Mesendoderm (in vitro differentiated cells): Measurements from ENCODE around the gene TMEM128. TPM values are rescaled to one million over a fixed set of nuclear protein-coding genes. Genes with fewer than 3 reads are reported as not detected.

Experiments used
- DNase-seq: peaks from one replicate; pipeline ENCODE4 v3.0.0; 2013
- H2AK5ac ChIP-seq: 2 replicates; pipeline ENCODE4 v1.6.1; 2013; ENCODE audit warnings: low read length, inconsistent platforms
- H2BK120ac ChIP-seq: 2 replicates; pipeline ENCODE4 v1.6.1; 2013; ENCODE audit warnings: low read depth, mild to moderate bottlenecking, low read length, moderate library complexity, mixed read lengths
- H2BK15ac ChIP-seq: replicated peaks from 2 replicates; pipeline ENCODE4 v1.6.1; 2013; ENCODE audit warnings: low read depth, mild to moderate bottlenecking, moderate library complexity
- H2BK5ac ChIP-seq: 2 replicates; pipeline ENCODE4 v1.6.1; 2013; ENCODE audit warnings: low read length, inconsistent platforms
- H3K18ac ChIP-seq: 2 replicates; pipeline ENCODE4 v1.6.1; 2013; ENCODE audit warnings: mild to moderate bottlenecking, low read length, mixed read lengths
- H3K23ac ChIP-seq: one replicate; pipeline ENCODE4 v1.6.1; 2013; ENCODE audit warnings: low read length
- H3K27ac ChIP-seq: 2 replicates; pipeline ENCODE4 v1.5.1; 2013; ENCODE audit warnings: low read depth, mild to moderate bottlenecking, inconsistent platforms, low read length, moderate library complexity
- H3K27me3 ChIP-seq: 2 replicates; pipeline ENCODE4 v1.6.1; 2013; ENCODE audit warnings: low read length, control low read depth, mild to moderate bottlenecking, inconsistent platforms; ENCODE audit not compliant: insufficient read depth, poor library complexity
- H3K36me3 ChIP-seq: 2 replicates; pipeline ENCODE4 v1.6.1; 2013; ENCODE audit warnings: low read length, inconsistent platforms; ENCODE audit not compliant: control insufficient read depth, insufficient read depth
- H3K4ac ChIP-seq: one replicate; pipeline ENCODE4 v1.6.1; 2013; ENCODE audit warnings: low read depth, mild to moderate bottlenecking, low read length, moderate library complexity
- H3K4me1 ChIP-seq: 2 replicates; pipeline ENCODE4 v1.6.1; 2013; ENCODE audit warnings: low read depth, low read length, inconsistent platforms; ENCODE audit not compliant: control insufficient read depth
- H3K4me2 ChIP-seq: 2 replicates; pipeline ENCODE4 v1.6.1; 2013; ENCODE audit warnings: low read length
- H3K4me3 ChIP-seq: 2 replicates; pipeline ENCODE4 v1.5.1; 2013; ENCODE audit warnings: mild to moderate bottlenecking, low read length
- H3K56ac ChIP-seq: one replicate; pipeline ENCODE4 v1.6.1; 2013; ENCODE audit warnings: low read length
- H3K79me1 ChIP-seq: 2 replicates; pipeline ENCODE4 v1.6.1; 2013; ENCODE audit warnings: low read length, inconsistent platforms
- H3K79me2 ChIP-seq: 2 replicates; pipeline ENCODE4 v1.6.1; 2013; ENCODE audit warnings: mild to moderate bottlenecking, low read length; ENCODE audit not compliant: control insufficient read depth, insufficient read depth
- H3K9ac ChIP-seq: 2 replicates; pipeline ENCODE4 v1.6.1; 2013; ENCODE audit warnings: low read length, inconsistent platforms
- H4K5ac ChIP-seq: one replicate; pipeline ENCODE4 v1.6.1; 2013; ENCODE audit warnings: low read length
- H4K8ac ChIP-seq: one replicate; pipeline ENCODE4 v1.6.1; 2013; ENCODE audit warnings: low read depth, mild to moderate bottlenecking, control low read depth, low read length, moderate library complexity
- WGBS: extraction: QIAGEN DNeasy Blood & Tissue Kit; methylation state at CpG from one replicate; pipeline ENCODE4 v1.1.7; 2013; ENCODE audit warnings: low lambda C conversion rate, missing lambda C conversion rate; ENCODE audit not compliant: insufficient coverage; ENCODE audit errors: extremely low coverage; 5-methylcytosine and 5-hydroxymethylcytosine counted together
- polyA plus RNA-seq, 2 experiments: library from polyadenylated mRNA; stranded (reverse); fragments of 200-250 nt; gene quantifications; one replicate each; pipeline ENCODE4 v1.2.3, GENCODE V29; 2013

The TMEM128 gene
- 11.3 TPM for polyA plus RNA-seq (2013, experiment 1 of 2)
- polyA plus RNA-seq (2013, experiment 2 of 2) = 12.5 TPM

- peak within 1 kb of the TSS; percentile 92 for H3K27ac ChIP-seq
- H3K9ac ChIP-seq = peak within 1 kb of the TSS; percentile 97
- H3K27me3 ChIP-seq = no peaks in the 10 kb centered on the region
- H3K56ac ChIP-seq = peak within 1 kb of the TSS; percentile 98
- H3K4me3 ChIP-seq = peak within 1 kb of the TSS; percentile 97
- peak within 1 kb of the TSS; percentile 91 for H4K8ac ChIP-seq
- no CpG with 5 or more reads among the region's 62 CpGs for WGBS
- DNase-seq = peak; percentile 96
- peaks cover 5% of the 10 kb centered on the region for H3K4me1 ChIP-seq
- peak within 1 kb of the TSS; percentile 93 for H4K5ac ChIP-seq
- H3K23ac ChIP-seq = no peak within 1 kb of the TSS
- H2BK15ac ChIP-seq = no peak within 1 kb of the TSS
- H2BK5ac ChIP-seq = no peak within 1 kb of the TSS
- peak within 1 kb of the TSS; percentile 90 for H3K4me2 ChIP-seq
- H3K36me3 ChIP-seq = peaks cover 3% of the 10 kb centered on the region
- no peaks in the 10 kb centered on the region for H3K79me2 ChIP-seq
- no peak within 1 kb of the TSS for H2AK5ac ChIP-seq
- no peak within 1 kb of the TSS for H2BK120ac ChIP-seq
- H3K79me1 ChIP-seq = peaks cover 3% of the 10 kb centered on the region
- H3K18ac ChIP-seq = peak within 1 kb of the TSS; percentile 70
- H3K4ac ChIP-seq = peak within 1 kb of the TSS; percentile 56
Measured at GRCh38 chr4:4248029-4248884, at the start of gene TMEM128. Gene TMEM128 (minus strand): TSS chr4:4248223. CDS start chr4:4248202, 21 bp downstream.

- no peak overlapping the region for H3K18ac ChIP-seq
- peaks cover 1% of the 10 kb centered on the region for H3K79me2 ChIP-seq
- H3K27me3 ChIP-seq = no peaks in the 10 kb centered on the region
- H2BK5ac ChIP-seq = no peak overlapping the region
- H3K4ac ChIP-seq = no peak overlapping the region
- peaks cover 21% of the 10 kb centered on the region for H3K79me1 ChIP-seq
- no peak for DNase-seq
- no peak overlapping the region for H3K56ac ChIP-seq
- no peak overlapping the region for H4K8ac ChIP-seq
- no peak overlapping the region for H3K27ac ChIP-seq
- H2AK5ac ChIP-seq = no peak overlapping the region
- H3K4me3 ChIP-seq = no peak overlapping the region
- no peak overlapping the region for H2BK120ac ChIP-seq
- no peak overlapping the region for H4K5ac ChIP-seq
- no CpG with 5 or more reads among the region's 5 CpGs for WGBS
- H3K4me2 ChIP-seq = no peak overlapping the region
- no peak overlapping the region for H3K23ac ChIP-seq
- no peaks in the 10 kb centered on the region for H3K4me1 ChIP-seq
- no peaks in the 10 kb centered on the region for H3K36me3 ChIP-seq
- H2BK15ac ChIP-seq = no peak overlapping the region
- H3K9ac ChIP-seq = no peak overlapping the region
Measured at GRCh38 chr4:4296283-4296846, 48.3 kb upstream of the TMEM128 start.

- DNase-seq = no peak
- Histone ChIP-seq H2BK15ac (no peak overlapping the region), H3K4me3 (no peak overlapping the region), H3K23ac (no peak overlapping the region), H3K27me3 (no peaks in the 10 kb centered on the region), H3K4ac (no peak overlapping the region), H4K5ac (no peak overlapping the region), H3K18ac (no peak overlapping the region), H2BK120ac (no peak overlapping the region), H2AK5ac (no peak overlapping the region), H3K9ac (no peak overlapping the region), H3K4me2 (no peak overlapping the region), H3K4me1 (peaks cover 4% of the 10 kb centered on the region), H3K79me1 (peaks cover 29% of the 10 kb centered on the region), H2BK5ac (no peak overlapping the region), H3K36me3 (no peaks in the 10 kb centered on the region), H3K79me2 (peaks cover 19% of the 10 kb centered on the region), H3K27ac (no peak overlapping the region), H3K56ac (no peak overlapping the region), H4K8ac (no peak overlapping the region)
- no CpG with 5 or more reads among the region's 3 CpGs for WGBS
Measured at GRCh38 chr4:4293279-4293678, 45.3 kb upstream of the TMEM128 start.

- H3K9ac ChIP-seq = peak within 1 kb of the TSS; percentile 84
- no CpG with 5 or more reads among the region's 77 CpGs for WGBS
- H3K4me1 ChIP-seq = peaks cover 4% of the 10 kb centered on the region
- H4K8ac ChIP-seq = no peak within 1 kb of the TSS
- H2BK120ac ChIP-seq = no peak within 1 kb of the TSS
- no peak within 1 kb of the TSS for H2BK5ac ChIP-seq
- H3K27ac ChIP-seq = no peak within 1 kb of the TSS
- peak within 1 kb of the TSS; percentile 93 for H3K4me2 ChIP-seq
- H3K27me3 ChIP-seq = no peaks in the 10 kb centered on the region
- no peak within 1 kb of the TSS for H2BK15ac ChIP-seq
- H3K79me1 ChIP-seq = peaks cover 34% of the 10 kb centered on the region
- peaks cover 29% of the 10 kb centered on the region for H3K79me2 ChIP-seq
- H3K36me3 ChIP-seq = peaks cover 3% of the 10 kb centered on the region
- no peak within 1 kb of the TSS for H4K5ac ChIP-seq
- H3K4ac ChIP-seq = no peak within 1 kb of the TSS
- H2AK5ac ChIP-seq = no peak within 1 kb of the TSS
- H3K23ac ChIP-seq = peak within 1 kb of the TSS; percentile 7
- peak; percentile 95 for DNase-seq
- H3K56ac ChIP-seq = peak within 1 kb of the TSS; percentile 91
- peak within 1 kb of the TSS; percentile 83 for H3K4me3 ChIP-seq
- no peak within 1 kb of the TSS for H3K18ac ChIP-seq
Measured at GRCh38 chr4:4289941-4290850, 42.2 kb upstream of the TMEM128 start, which contains the start of the genes LYAR and ZBTB49. Gene LYAR (minus strand): TSS chr4:4290154. CDS start chr4:4283742, 6,412 bp downstream. Gene ZBTB49 (plus strand): TSS chr4:4290251. CDS start chr4:4299946, 9,695 bp downstream.

GRCh38 chr4:4289597-4289940, 41.5 kb upstream of the TMEM128 start:
- H2BK120ac ChIP-seq = no peak overlapping the region
- no peaks in the 10 kb centered on the region for H3K27me3 ChIP-seq
- H4K8ac ChIP-seq = no peak overlapping the region
- no peak overlapping the region for H4K5ac ChIP-seq
- peak; percentile 16 for DNase-seq
- no peak overlapping the region for H2BK15ac ChIP-seq
- H2BK5ac ChIP-seq = no peak overlapping the region
- no peak overlapping the region for H3K27ac ChIP-seq
- H3K23ac ChIP-seq = no peak overlapping the region
- no peak overlapping the region for H3K4ac ChIP-seq
- no CpG with 5 or more reads among the region's 10 CpGs for WGBS
- H3K56ac ChIP-seq = peak overlapping the region; percentile 91
- H3K36me3 ChIP-seq = peaks cover 8% of the 10 kb centered on the region
- H3K79me1 ChIP-seq = peaks cover 36% of the 10 kb centered on the region
- H3K18ac ChIP-seq = no peak overlapping the region
- H3K4me2 ChIP-seq = peak overlapping the region; percentile 83
- peaks cover 34% of the 10 kb centered on the region for H3K79me2 ChIP-seq
- H3K4me1 ChIP-seq = peaks cover 4% of the 10 kb centered on the region
- H3K9ac ChIP-seq = peak overlapping the region; percentile 84
- H3K4me3 ChIP-seq = peak overlapping the region; percentile 75
- no peak overlapping the region for H2AK5ac ChIP-seq
